Measurements from ENCODE around the gene MEOX1. TPM values are rescaled to one million over a fixed set of nuclear protein-coding genes. Genes with fewer than 3 reads are reported as not detected.

The MEOX1 gene
- total and polyA plus RNA-seq, 7 donors: 0.23 to 5.3 (median 2.9) TPM

DNA sequence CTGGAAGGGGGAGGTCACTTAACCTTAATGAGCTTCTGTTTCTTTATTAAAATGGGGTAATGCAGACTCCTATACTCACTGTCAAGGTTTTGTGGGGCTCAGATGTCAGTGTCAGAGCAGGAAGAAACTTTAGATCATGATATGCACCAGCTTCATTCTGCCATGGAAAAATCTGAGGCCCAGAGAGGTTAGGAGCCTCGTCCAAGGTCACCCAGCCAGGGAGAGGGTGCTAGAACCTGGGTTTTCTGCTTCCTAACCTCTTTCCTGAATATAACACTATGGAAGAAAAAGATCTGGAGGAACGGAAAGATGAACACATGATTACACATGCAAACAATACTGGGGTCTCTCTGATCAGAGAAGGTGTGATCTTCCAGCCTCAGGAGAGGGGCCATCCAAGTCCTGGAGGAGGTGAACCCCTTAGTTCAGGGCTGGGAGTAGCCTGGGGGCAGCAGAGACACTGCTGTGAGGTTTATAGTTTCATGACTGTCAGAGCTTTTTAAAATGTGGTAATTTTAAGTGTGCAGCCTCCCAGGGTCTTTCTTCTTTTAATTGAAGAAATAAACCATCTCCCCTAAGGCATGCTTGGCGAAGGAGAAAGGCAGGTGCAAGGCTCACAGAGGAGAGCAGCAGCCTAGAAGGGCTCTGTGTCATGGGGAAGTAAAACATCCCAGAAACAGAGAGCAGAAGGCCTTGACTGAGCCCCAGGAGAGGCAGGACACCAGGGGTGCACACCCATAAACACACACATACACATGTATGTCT is 10.2 kb upstream of the MEOX1 start:
- H3K4me3 ChIP-seq: no peak overlapping the region
- TF ChIP-seq, protein P1, sequence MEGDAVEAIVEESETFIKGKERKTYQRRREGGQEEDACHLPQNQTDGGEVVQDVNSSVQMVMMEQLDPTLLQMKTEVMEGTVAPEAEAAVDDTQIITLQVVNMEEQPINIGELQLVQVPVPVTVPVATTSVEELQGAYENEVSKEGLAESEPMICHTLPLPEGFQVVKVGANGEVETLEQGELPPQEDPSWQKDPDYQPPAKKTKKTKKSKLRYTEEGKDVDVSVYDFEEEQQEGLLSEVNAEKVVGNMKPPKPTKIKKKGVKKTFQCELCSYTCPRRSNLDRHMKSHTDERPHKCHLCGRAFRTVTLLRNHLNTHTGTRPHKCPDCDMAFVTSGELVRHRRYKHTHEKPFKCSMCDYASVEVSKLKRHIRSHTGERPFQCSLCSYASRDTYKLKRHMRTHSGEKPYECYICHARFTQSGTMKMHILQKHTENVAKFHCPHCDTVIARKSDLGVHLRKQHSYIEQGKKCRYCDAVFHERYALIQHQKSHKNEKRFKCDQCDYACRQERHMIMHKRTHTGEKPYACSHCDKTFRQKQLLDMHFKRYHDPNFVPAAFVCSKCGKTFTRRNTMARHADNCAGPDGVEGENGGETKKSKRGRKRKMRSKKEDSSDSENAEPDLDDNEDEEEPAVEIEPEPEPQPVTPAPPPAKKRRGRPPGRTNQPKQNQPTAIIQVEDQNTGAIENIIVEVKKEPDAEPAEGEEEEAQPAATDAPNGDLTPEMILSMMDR (IDR thresholded peaks at IDR 0.05): no peak
- TF ChIP-seq POLR2AphosphoS5 (IDR thresholded peaks at IDR 0.05) (no peak), POLR2A (IDR thresholded peaks at IDR 0.05) (no peak), EP300 (IDR thresholded peaks at IDR 0.05) (no peak)
- intact Hi-C loops (cut with DNase I): no loop called here
- H3K27me3 ChIP-seq: no peaks in the 10 kb centered on the region
- H3K4me1 ChIP-seq: peaks cover 0 to 26% (median 13%) of the 10 kb centered on the region in 4 donors
- no peaks in the 10 kb centered on the region for H3K9me3 ChIP-seq
- no peak overlapping the region for H3K27ac ChIP-seq
- no peak for DNase-seq
- WGBS, 2 donors: 84 to 93% methylated on average over 3 of the region's 3 CpGs
- no peaks in the 10 kb centered on the region for H3K36me3 ChIP-seq

DNA sequence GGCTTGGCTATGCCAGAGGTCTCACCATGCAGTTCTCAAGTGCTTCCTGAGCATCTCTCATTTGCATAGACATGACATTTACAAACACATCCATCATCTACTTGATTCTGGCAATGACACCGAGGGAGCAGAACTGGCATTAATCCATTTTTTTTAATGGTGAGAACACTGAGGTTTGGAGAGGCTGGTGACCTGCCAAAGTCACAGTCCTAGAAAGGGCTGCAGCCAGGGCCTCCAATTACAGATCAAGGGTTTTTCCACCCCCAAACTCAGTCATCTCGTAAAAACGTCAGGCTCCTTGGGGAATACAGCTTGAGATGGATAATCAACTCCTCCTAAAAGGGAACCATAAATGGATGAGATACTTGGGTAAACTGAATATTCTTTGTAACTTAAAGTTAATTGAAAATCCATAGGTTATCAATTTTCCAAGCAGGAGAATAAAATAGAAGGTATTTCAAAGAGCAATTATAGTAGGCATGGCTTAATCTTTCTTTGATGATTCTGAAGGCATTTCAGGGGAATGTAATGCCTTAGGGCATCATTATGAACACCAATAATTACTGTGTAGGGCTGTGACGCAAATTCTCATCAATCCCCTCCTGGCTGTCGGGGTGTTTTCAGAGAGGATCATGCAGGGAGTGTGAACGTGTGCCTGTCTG is 9.4 kb upstream of the MEOX1 start:
- TF ChIP-seq EP300 (IDR thresholded peaks at IDR 0.05): no peak
- TF ChIP-seq, protein P1 (IDR thresholded peaks at IDR 0.05): no peak
- no peak for TF ChIP-seq POLR2AphosphoS5 (IDR thresholded peaks at IDR 0.05)
- TF ChIP-seq POLR2A (IDR thresholded peaks at IDR 0.05): no peak
- no peak overlapping the region for H3K4me3 ChIP-seq
- H3K27ac ChIP-seq: no peak overlapping the region
- H3K9me3 ChIP-seq: no peaks in the 10 kb centered on the region
- DNase-seq: no peak
- H3K4me1 ChIP-seq: peaks cover 0 to 26% (median 13%) of the 10 kb centered on the region in 4 donors
- 70 to 77% methylated on average over 6 of the region's 6 CpGs for WGBS, 2 donors
- no peaks in the 10 kb centered on the region for H3K27me3 ChIP-seq
- no peaks in the 10 kb centered on the region for H3K36me3 ChIP-seq
- intact Hi-C loops (cut with DNase I): no loop called here

DNA sequence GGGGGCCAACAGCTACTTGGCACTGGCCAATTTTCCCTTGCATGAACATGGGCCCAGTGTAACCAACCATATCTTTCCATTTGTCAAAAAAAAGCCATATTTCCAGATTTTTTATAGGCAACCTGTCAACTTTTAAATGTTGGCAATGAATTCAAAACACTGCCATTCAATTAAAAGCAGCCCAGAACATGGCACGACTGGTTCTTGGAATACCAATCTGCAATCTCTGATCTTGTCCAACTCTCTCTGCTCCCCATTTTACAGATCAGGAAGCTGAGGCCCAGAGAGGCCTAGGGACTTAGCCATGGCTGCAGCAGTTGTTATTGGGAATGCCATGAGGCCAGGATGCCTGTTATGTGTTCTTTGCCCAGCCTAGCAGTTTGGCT is 8.9 kb upstream of the MEOX1 start:
- no peaks in the 10 kb centered on the region for H3K9me3 ChIP-seq
- TF ChIP-seq EP300 (IDR thresholded peaks at IDR 0.05) (no peak), POLR2AphosphoS5 (IDR thresholded peaks at IDR 0.05) (no peak), POLR2A (IDR thresholded peaks at IDR 0.05) (no peak)
- TF ChIP-seq, protein P1 (IDR thresholded peaks at IDR 0.05): no peak
- H3K4me1 ChIP-seq: peaks cover 0 to 26% (median 13%) of the 10 kb centered on the region in 4 donors
- no peaks in the 10 kb centered on the region for H3K36me3 ChIP-seq
- no peak overlapping the region for H3K27ac ChIP-seq
- intact Hi-C loops (cut with DNase I): no loop called here
- DNase-seq: no peak
- WGBS, 2 donors: 88 to 89% methylated on average over 1 of the region's 1 CpG
- no peak overlapping the region for H3K4me3 ChIP-seq
- H3K27me3 ChIP-seq: no peaks in the 10 kb centered on the region

DNA sequence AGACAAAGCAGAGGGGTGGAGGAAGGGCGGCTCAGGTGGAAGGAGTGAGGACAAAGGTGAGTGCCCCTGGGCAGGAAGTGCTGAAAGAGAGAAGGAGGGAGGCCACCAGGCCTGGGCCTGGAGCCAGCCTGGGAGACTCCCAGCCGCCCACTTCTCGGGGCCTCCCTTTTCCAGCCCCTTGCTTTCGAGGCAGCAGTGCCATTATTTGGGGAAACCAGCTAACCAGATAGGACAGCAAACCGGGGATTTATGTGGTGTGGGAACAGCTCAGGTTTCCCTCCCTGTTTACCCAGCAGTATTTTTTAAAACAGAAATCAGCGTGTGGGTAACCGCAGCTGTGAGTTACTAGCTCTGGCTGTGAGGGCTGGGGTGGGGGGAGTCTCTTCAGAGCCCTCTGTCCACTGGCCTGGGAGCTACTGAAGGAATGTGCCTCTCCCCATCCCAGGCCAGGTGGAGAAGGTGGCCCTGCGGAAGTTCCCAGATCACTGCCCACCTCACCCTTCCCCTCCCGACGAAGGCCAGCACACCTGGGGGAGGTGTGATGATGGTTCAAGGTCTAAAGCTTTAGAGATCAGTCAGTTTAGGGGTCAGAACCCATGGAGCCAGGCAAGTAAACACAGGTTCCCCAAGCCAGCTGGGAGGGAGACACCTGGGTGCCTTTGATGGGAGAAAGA is 8.4 kb upstream of the MEOX1 start:
- intact Hi-C loops (cut with DNase I): no loop called here
- Histone ChIP-seq H3K36me3 (no peaks in the 10 kb centered on the region), H3K27ac (no peak overlapping the region), H3K27me3 (no peaks in the 10 kb centered on the region), H3K9me3 (no peaks in the 10 kb centered on the region), H3K4me1 (peaks cover 0 to 26% (median 13%) of the 10 kb centered on the region in 4 donors), H3K4me3 (no peak overlapping the region)
- TF ChIP-seq POLR2A (IDR thresholded peaks at IDR 0.05): no peak
- no peak for TF ChIP-seq POLR2AphosphoS5 (IDR thresholded peaks at IDR 0.05)
- no peak for DNase-seq
- 31 to 47% methylated on average over 10 of the region's 10 CpGs for WGBS, 2 donors

DNA sequence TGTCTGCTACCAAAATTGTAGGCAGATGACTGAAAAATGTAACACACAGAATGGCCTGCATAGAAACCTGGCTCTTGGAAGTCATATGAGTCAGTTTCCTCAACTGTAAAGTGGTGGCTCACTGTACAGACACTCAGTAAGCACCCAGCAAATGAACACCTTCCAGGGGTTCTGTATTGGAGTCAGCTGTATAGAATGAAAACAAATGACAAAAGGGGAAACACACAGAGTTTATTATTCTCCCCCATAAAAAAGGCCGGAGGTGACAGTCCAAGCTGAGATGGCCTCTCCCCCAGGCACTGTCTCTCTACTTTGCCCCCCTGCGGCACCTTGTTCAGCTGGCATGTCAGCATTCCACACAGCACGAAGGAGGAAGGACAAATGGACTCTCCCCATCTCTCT is 6.2 kb upstream of the MEOX1 start:
- H3K27me3 ChIP-seq: no peaks in the 10 kb centered on the region
- peaks cover 0 to 26% (median 11%) of the 10 kb centered on the region in 4 donors for H3K4me1 ChIP-seq
- DNase-seq: no peak
- intact Hi-C loops (cut with DNase I): no loop called here
- H3K4me3 ChIP-seq: no peak overlapping the region
- H3K36me3 ChIP-seq: no peaks in the 10 kb centered on the region
- H3K9me3 ChIP-seq: no peaks in the 10 kb centered on the region
- H3K27ac ChIP-seq: no peak overlapping the region
- TF ChIP-seq POLR2A (IDR thresholded peaks at IDR 0.05) (no peak), POLR2AphosphoS5 (IDR thresholded peaks at IDR 0.05) (no peak), EP300 (IDR thresholded peaks at IDR 0.05) (no peak)
- TF ChIP-seq, protein P1 (IDR thresholded peaks at IDR 0.05): no peak
- WGBS, 2 donors: 45 to 79% methylated on average over 3 of the region's 3 CpGs
